CD4-positive, alpha-beta T cell treated with Interleukin-6 for 4 hours (primary cell): Measurements from ENCODE around the gene PPP2R2D.

ENCODE experiments used
- DNase-seq: peaks from one replicate; pipeline ENCODE4 v3.0.0-alpha.2; 2020; ENCODE audit warnings: mixed read lengths

The PPP2R2D gene

GRCh38 chr10:132003282-132003924 lies 102.6 kb downstream of the PPP2R2D start:
- no peak for DNase-seq

- DNase-seq = no peak
Observed at GRCh38 chr10:132004052-132004451, 103.2 kb downstream of the PPP2R2D start.

GRCh38 chr10:132005147-132005546 lies 104.3 kb downstream of the PPP2R2D start:
- DNase-seq = no peak

- DNase-seq = no peak
Observed at GRCh38 chr10:132006966-132007365, 106.2 kb downstream of the PPP2R2D start.

GRCh38 chr10:132007681-132008080 lies 106.9 kb downstream of the PPP2R2D start:
- DNase-seq = no peak
